Right lobe of liver (tissue), 4 donors: ENCODE measurements around the gene SRCAP.

ENCODE experiments used
- CTCF ChIP-seq, 4 donors: fragments of 200-600 bp in 3 of 4; fragments of 450-650 bp in 1 of 4; IDR thresholded peaks; one replicate each; pipeline versions ENCODE4 v1.5.1 to v1.8.0; 2016 to 2022; ENCODE audit warnings: antibody characterized with exemption in 4 of 4, mild to moderate bottlenecking in 2 of 4
- POLR2A ChIP-seq: fragments of 450-650 bp; IDR thresholded peaks from one replicate; pipeline ENCODE4 v1.6.1; 2017; ENCODE audit warnings: antibody characterized with exemption, mild to moderate bottlenecking
- donor health status: DM: no; HTN: no; CAD: no.
- donor health status: DM: no; HTN: no; CAD: no.
- donor health status: DM: no; HTN: yes; CAD: no.

GRCh38 chr16:30700491-30700890 lies 1.5 kb downstream of the SRCAP start:
- TF ChIP-seq CTCF (IDR thresholded peaks at IDR 0.05) (no peak), POLR2A (no peak)
